Activated CD4-positive, alpha-beta T cell treated with anti-CD3 and anti-CD28 coated beads, Interleukin-2, Interleukin-4, amounts not matched to agents 100 ng/mL and 50 ng/mL, durations not matched to agents 16 hours and 8 hours (primary cell): ENCODE data around the gene GPRIN3.
"Not testable (repeated sequence)": the region's sequence is repeated elsewhere in the genome, so short reads cannot be mapped to it uniquely, and the experiment has no call there.

ENCODE experiments used
- DNase-seq: peaks from one replicate; pipeline ENCODE4 v3.0.0-alpha.2; 2020; ENCODE audit warnings: low spot score

Gene GPRIN3

GRCh38 chr4:89216422-89216821 is 91.2 kb downstream of the GPRIN3 start:
- DNase-seq: no peak

- no peak for DNase-seq
Measured at GRCh38 chr4:89215736-89216135, 91.9 kb downstream of the GPRIN3 start.

GRCh38 chr4:89214308-89214707 is 93.3 kb downstream of the GPRIN3 start:
- no peak for DNase-seq

- no peak for DNase-seq
Measured at GRCh38 chr4:89213382-89213701, 94.3 kb downstream of the GPRIN3 start.

GRCh38 chr4:89212666-89213381 is 94.8 kb downstream of the GPRIN3 start:
- no peak for DNase-seq

GRCh38 chr4:89204624-89205023 is 103.0 kb downstream of the GPRIN3 start:
- DNase-seq: no peak

- DNase-seq: no peak
Measured at GRCh38 chr4:89203902-89204301, 103.7 kb downstream of the GPRIN3 start.

GRCh38 chr4:89199394-89199793 is 108.2 kb downstream of the GPRIN3 start:
- not testable (repeated sequence) for DNase-seq

- DNase-seq: no peak
Measured at GRCh38 chr4:89197920-89198319, 109.7 kb downstream of the GPRIN3 start.

- DNase-seq: no peak
Measured at GRCh38 chr4:89196745-89197144, 110.9 kb downstream of the GPRIN3 start.

GRCh38 chr4:89196056-89196674 is 111.4 kb downstream of the GPRIN3 start:
- DNase-seq: no peak

GRCh38 chr4:89193843-89194242 is 113.8 kb downstream of the GPRIN3 start:
- DNase-seq: no peak
